ENCODE data around the gene NR2E3.
A peak's percentile ranks its signal among the peaks of the same experiment; 100 is the strongest.

NR2E3 gene

GRCh38 chr15:71810256-71811035 lies at the start of gene NR2E3:
Gene NR2E3, plus strand, starts transcription at chr15:71810554. Its CDS starts 190 bp downstream, at chr15:71810744.
- in situ Hi-C loops (cut with HindIII; ENCODE audit: low sequenced_read_pairs): no loop called here
- no peak for TF ChIP-seq CTCF (IDR thresholded peaks at IDR 0.05; ENCODE audit: low read depth, low read length, missing control alignments)
- DNase-seq (ENCODE audit: low read depth): no peak

GRCh38 chr15:71760852-71761251 lies 49.5 kb upstream of the NR2E3 start:
- TF ChIP-seq CTCF (IDR thresholded peaks at IDR 0.05; ENCODE audit: low read depth, low read length, missing control alignments): no peak
- DNase-seq (ENCODE audit: low read depth): no peak
- no peak overlapping the region for H3K4me3 ChIP-seq (ENCODE audit: low read depth, low read length)
- in situ Hi-C loops (cut with HindIII; ENCODE audit: low sequenced_read_pairs): no loop called here

More at GRCh38 chr15:71810256-71811035, at the start of gene NR2E3:
- no peak within 1 kb of the TSS for H3K4me3 ChIP-seq (ENCODE audit: low read depth, low read length)

- in situ Hi-C loops (cut with HindIII; ENCODE audit: low sequenced_read_pairs): no loop called here
- no peak for TF ChIP-seq CTCF (IDR thresholded peaks at IDR 0.05; ENCODE audit: low read depth, low read length, missing control alignments)
- H3K4me3 ChIP-seq (ENCODE audit: low read depth, low read length): no peak overlapping the region
- DNase-seq (ENCODE audit: low read depth): peak; percentile 49
Observed at GRCh38 chr15:71761649-71762048, 48.7 kb upstream of the NR2E3 start.

- no peak overlapping the region for H3K4me3 ChIP-seq (ENCODE audit: low read depth, low read length)
- in situ Hi-C loops (cut with HindIII; ENCODE audit: low sequenced_read_pairs): no loop called here
- no peak for TF ChIP-seq CTCF (IDR thresholded peaks at IDR 0.05; ENCODE audit: low read depth, low read length, missing control alignments)
- no peak for DNase-seq (ENCODE audit: low read depth)
Observed at GRCh38 chr15:71768184-71768583, 42.2 kb upstream of the NR2E3 start.

GRCh38 chr15:71773206-71773859 lies 37.0 kb upstream of the NR2E3 start:
- in situ Hi-C loops (cut with HindIII; ENCODE audit: low sequenced_read_pairs): no loop called here
- no peak for DNase-seq (ENCODE audit: low read depth)
- no peak overlapping the region for H3K4me3 ChIP-seq (ENCODE audit: low read depth, low read length)
- no peak for TF ChIP-seq CTCF (IDR thresholded peaks at IDR 0.05; ENCODE audit: low read depth, low read length, missing control alignments)

- in situ Hi-C loops (cut with HindIII; ENCODE audit: low sequenced_read_pairs): no loop called here
- DNase-seq (ENCODE audit: low read depth): no peak
- no peak overlapping the region for H3K4me3 ChIP-seq (ENCODE audit: low read depth, low read length)
- no peak for TF ChIP-seq CTCF (IDR thresholded peaks at IDR 0.05; ENCODE audit: low read depth, low read length, missing control alignments)
Observed at GRCh38 chr15:71775856-71776255, 34.5 kb upstream of the NR2E3 start.

Data from astrocyte of the cerebellum (primary cell).